KMS-11 (cell line): ENCODE results near the gene DCST1.

ENCODE experiments used
- H2AFZ ChIP-seq: fragments of 200-600 bp; sonication (generic); 2 replicates; pipeline ENCODE4 v1.6.1; 2016; ENCODE audit warnings: antibody characterized with exemption, mixed run types, low read depth
- H3K27ac ChIP-seq: fragments of 200-600 bp; sonication (generic); 2 replicates; pipeline ENCODE4 v1.6.1; 2016; ENCODE audit warnings: mild to moderate bottlenecking, mixed run types
- H3K27me3 ChIP-seq: fragments of 200-600 bp; sonication (generic); 2 replicates; pipeline ENCODE4 v1.6.1; 2017; ENCODE audit warnings: mild to moderate bottlenecking, low read depth, mixed run types, moderate library complexity; ENCODE audit not compliant: insufficient read depth
- H3K36me3 ChIP-seq: fragments of 200-600 bp; sonication (generic); 2 replicates; pipeline ENCODE4 v1.6.1; 2017; ENCODE audit warnings: mild to moderate bottlenecking, mixed run types; ENCODE audit not compliant: insufficient read depth
- H3K4me1 ChIP-seq: fragments of 200-600 bp; sonication (generic); 2 replicates; pipeline ENCODE4 v1.6.1; 2016; ENCODE audit warnings: mild to moderate bottlenecking, low read depth, mixed run types; ENCODE audit not compliant: poor library complexity, severe bottlenecking
- H3K4me2 ChIP-seq: fragments of 200-600 bp; sonication (generic); 2 replicates; pipeline ENCODE4 v1.7.0; 2016; ENCODE audit warnings: mild to moderate bottlenecking, mixed run types
- H3K4me3 ChIP-seq: fragments of 200-600 bp; sonication (generic); IDR thresholded peaks from 2 replicates; pipeline ENCODE4 v1.6.1; 2017; ENCODE audit warnings: low read depth, low read length, mixed read lengths; ENCODE audit not compliant: insufficient read depth
- H3K79me2 ChIP-seq: fragments of 200-600 bp; sonication (generic); 2 replicates; pipeline ENCODE4 v1.6.1; 2016; ENCODE audit warnings: low read depth, mixed run types; ENCODE audit not compliant: insufficient read depth
- H3K9ac ChIP-seq: fragments of 200-600 bp; sonication (generic); 2 replicates; pipeline ENCODE4 v1.6.1; 2016; ENCODE audit warnings: mild to moderate bottlenecking, mixed run types
- H4K20me1 ChIP-seq: fragments of 200-600 bp; sonication (generic); 2 replicates; pipeline ENCODE4 v1.6.1; 2016; ENCODE audit warnings: mild to moderate bottlenecking, mixed run types; ENCODE audit not compliant: insufficient read depth
- TF ChIP-seq, protein P1 (sequence below): fragments of 200-600 bp; sonication (generic); conservative IDR thresholded peaks from 2 replicates; pipeline ENCODE4 v1.6.1; 2017; ENCODE audit warnings: low read depth, mild to moderate bottlenecking, antibody characterized with exemption, low read length, moderate library complexity, mixed read lengths

The DCST1 gene

DNA sequence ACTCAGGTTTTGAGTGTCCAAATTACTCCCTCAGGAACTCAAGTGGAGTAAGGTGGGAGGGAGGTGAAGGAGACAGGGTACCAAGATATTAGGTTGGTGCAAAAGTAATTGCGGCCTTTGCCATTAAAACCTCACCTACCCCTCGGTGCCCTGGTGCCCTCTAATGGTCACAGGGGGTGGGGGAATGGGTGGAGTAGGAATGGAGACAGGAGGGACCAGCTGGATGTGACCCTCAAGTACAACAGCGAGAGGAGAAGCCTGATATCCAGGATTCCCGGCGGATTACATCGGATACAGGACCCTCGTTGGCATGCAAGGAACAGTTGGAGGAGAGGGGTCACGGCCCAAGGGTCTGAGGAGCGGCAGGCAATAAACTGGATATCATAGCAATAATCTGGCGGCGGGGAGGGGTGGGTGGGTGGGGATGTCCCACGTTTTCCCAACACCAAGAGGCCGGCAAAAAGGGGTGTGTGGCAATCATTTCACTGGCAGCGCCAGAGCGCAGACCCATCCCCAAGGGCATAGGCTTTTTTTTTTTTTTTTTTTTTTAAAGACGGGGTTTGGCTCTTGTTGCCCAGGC is 35.3 kb upstream of the DCST1 start:
- Histone ChIP-seq H4K20me1 (no peaks in the 10 kb centered on the region), H3K4me2 (peak overlapping the region; percentile 77), H3K36me3 (no peaks in the 10 kb centered on the region), H2AFZ (peak overlapping the region; percentile 27; the same call in 1 of the 2 replicates), H3K4me1 (peaks cover 56% of the 10 kb centered on the region), H3K79me2 (peaks cover 7% of the 10 kb centered on the region), H3K27ac (peak overlapping the region; percentile 91), H3K27me3 (no peaks in the 10 kb centered on the region), H3K9ac (peak overlapping the region; percentile 81; the same call in 1 of the 2 replicates), H3K4me3 (no peak overlapping the region)
- TF ChIP-seq, protein P1, sequence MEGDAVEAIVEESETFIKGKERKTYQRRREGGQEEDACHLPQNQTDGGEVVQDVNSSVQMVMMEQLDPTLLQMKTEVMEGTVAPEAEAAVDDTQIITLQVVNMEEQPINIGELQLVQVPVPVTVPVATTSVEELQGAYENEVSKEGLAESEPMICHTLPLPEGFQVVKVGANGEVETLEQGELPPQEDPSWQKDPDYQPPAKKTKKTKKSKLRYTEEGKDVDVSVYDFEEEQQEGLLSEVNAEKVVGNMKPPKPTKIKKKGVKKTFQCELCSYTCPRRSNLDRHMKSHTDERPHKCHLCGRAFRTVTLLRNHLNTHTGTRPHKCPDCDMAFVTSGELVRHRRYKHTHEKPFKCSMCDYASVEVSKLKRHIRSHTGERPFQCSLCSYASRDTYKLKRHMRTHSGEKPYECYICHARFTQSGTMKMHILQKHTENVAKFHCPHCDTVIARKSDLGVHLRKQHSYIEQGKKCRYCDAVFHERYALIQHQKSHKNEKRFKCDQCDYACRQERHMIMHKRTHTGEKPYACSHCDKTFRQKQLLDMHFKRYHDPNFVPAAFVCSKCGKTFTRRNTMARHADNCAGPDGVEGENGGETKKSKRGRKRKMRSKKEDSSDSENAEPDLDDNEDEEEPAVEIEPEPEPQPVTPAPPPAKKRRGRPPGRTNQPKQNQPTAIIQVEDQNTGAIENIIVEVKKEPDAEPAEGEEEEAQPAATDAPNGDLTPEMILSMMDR = peak; percentile 46

DNA sequence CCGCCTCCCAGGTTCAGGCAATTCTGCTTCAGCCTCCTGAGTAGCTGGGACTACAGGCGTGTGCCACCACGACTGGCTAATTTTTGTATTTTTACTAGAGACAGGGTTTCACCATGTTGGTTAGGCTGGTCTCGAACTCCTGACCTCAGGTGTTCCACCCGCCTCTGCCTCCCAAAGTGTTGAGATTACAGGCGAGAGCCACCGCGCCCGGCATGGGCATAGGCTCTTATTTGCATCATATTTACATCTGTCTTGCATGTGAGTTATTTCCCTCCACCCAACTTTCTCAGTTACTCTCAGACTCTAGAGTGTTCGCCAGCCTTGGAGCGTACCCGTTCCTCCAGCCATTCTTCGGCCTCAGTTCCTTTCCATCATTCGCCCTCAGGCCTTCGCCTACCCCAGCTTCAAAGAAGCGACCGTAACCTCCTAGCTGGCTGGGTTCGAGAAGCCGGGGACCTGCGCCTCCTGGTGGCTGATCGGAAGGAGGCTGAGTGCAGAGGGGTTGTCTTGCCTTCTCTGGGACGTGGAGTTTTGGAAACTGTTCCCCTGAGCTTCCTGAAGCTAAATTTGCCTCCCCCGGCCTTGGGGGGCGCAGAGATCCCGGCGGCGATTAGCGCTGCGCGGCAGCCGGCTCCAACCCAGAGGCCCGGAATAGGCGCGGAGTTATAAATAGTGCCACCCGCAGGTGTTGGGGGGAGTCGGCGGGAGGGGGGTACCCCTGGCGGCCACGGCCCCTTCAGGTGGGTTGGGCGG is 34.6 kb upstream of the DCST1 start:
- TF ChIP-seq, protein P1 = peak; percentile 100
- Histone ChIP-seq H4K20me1 (no peaks in the 10 kb centered on the region), H3K4me3 (peak overlapping the region; percentile 81), H3K27ac (peak overlapping the region; percentile 91), H2AFZ (peak overlapping the region; percentile 27), H3K4me1 (peaks cover 50% of the 10 kb centered on the region), H3K4me2 (peak overlapping the region; percentile 77), H3K79me2 (peaks cover 14% of the 10 kb centered on the region), H3K36me3 (no peaks in the 10 kb centered on the region), H3K9ac (peak overlapping the region; percentile 81), H3K27me3 (no peaks in the 10 kb centered on the region)

DNA sequence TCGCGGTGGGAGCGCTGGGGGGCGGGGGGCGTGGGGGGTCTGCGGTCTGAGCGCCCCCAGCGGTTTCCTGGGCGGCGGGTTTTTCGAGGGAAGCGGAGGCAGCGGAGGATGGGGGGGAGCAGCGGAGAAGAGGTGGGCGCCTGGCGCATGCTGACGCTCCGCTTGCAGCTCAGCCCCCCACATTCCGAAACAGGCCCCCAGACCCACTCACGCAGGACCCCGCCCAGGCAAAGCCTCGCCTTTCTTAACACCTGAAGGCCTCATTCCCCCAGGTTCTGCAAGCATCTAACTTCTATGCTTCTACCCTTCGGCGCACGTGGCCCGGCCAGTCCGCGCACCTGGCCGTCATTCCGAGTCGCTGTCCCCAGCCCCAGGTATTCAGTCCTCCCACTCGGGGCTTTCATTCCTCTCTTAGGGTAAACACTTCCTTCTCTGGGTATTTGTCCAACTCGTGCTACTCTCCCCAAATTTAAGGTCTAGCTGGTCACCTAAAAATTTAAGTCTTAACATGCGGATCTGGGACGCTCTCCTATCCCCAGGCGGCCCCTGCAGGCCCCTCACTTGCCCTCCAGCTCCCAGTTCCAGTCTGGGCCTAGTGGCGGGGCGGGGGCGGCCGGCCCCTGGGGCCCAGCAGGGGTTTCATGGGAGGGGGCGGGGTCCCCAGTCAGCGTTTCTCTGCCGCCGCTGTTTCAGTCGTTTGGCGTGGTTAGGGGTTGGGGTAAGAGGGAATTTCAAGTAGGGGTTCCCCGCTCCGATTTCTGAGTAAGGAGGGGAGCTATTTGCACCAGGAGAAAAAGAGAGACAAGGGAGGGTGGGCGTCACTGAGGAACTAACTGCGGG is 33.8 kb upstream of the DCST1 start:
- peak overlapping the region; percentile 27 for H2AFZ ChIP-seq
- TF ChIP-seq, protein P1 = no peak

DNA sequence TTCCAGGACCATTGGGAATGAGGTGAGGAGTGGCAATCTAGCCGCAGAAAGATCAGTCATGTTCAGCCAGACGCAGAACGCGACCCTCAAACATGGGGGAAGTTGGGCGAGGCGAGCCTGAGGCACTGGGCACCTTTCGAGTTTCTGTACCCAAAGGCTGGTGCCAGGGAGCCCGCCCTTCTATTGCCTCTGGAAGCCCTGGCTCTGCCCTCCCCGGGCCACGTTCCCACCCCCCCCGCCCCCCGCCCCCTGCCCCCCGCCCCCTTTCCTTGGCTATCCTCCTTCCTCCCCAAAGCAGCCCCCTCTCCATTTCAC is 33.3 kb upstream of the DCST1 start:
- no peaks in the 10 kb centered on the region for H4K20me1 ChIP-seq
- H3K27ac ChIP-seq = peak overlapping the region; percentile 91
- peaks cover 51% of the 10 kb centered on the region for H3K4me1 ChIP-seq
- no peaks in the 10 kb centered on the region for H3K36me3 ChIP-seq
- H3K4me3 ChIP-seq = peak overlapping the region; percentile 99
- TF ChIP-seq, protein P1 = no peak
- H3K79me2 ChIP-seq = peaks cover 27% of the 10 kb centered on the region
- peak overlapping the region; percentile 27; the same call in 1 of the 2 replicates for H2AFZ ChIP-seq
- H3K9ac ChIP-seq = peak overlapping the region; percentile 84
- no peaks in the 10 kb centered on the region for H3K27me3 ChIP-seq
- H3K4me2 ChIP-seq = peak overlapping the region; percentile 77

More for the DNA sequence above, 33.8 kb upstream of the DCST1 start:
- peak overlapping the region; percentile 91 for H3K27ac ChIP-seq
- H3K4me3 ChIP-seq = peak overlapping the region; percentile 81
- peaks cover 22% of the 10 kb centered on the region for H3K79me2 ChIP-seq
- H3K4me1 ChIP-seq = peaks cover 50% of the 10 kb centered on the region
- H4K20me1 ChIP-seq = no peaks in the 10 kb centered on the region
- H3K36me3 ChIP-seq = no peaks in the 10 kb centered on the region
- peak overlapping the region; percentile 81 for H3K9ac ChIP-seq
- H3K4me2 ChIP-seq = peak overlapping the region; percentile 77
- no peaks in the 10 kb centered on the region for H3K27me3 ChIP-seq
